Erythroblast (primary cell): ENCODE data around the gene MRPL54.

ENCODE experiments used
- GATA1 ChIP-seq: IDR thresholded peaks from 2 replicates; pipeline ENCODE4 v1.6.1; 2011; ENCODE audit warnings: low read depth, mild to moderate bottlenecking, control low read depth, low read length, moderate library complexity
- POLR2A ChIP-seq: IDR thresholded peaks from 2 replicates; pipeline ENCODE4 v1.6.1; 2011; ENCODE audit warnings: mild to moderate bottlenecking, low read length

- TF ChIP-seq POLR2A (no peak), GATA1 (no peak)
Observed at GRCh38 chr19:3781603-3782002, 19.1 kb downstream of the MRPL54 start.
